Esophagus (tissue), 2 donors: ENCODE measurements around the gene ZNF146. TPM values are rescaled to one million over a fixed set of nuclear protein-coding genes. Genes with fewer than 3 reads are reported as not detected.
"Not testable (repeated sequence)": the region's sequence is repeated elsewhere in the genome, so short reads cannot be mapped to it uniquely, and the experiment has no call there.

ENCODE experiments used
- H3K27ac ChIP-seq, 2 donors: one replicate each; pipeline ENCODE4 v1.5.1; 2013; ENCODE audit warnings: low read depth in 2 of 2, mild to moderate bottlenecking in 2 of 2, inconsistent platforms in 1 of 2, low read length in 1 of 2, moderate library complexity in 1 of 2
- H3K27me3 ChIP-seq, 2 donors: one replicate each; pipeline ENCODE4 v1.6.1; 2013; ENCODE audit warnings: low read length in 2 of 2, control low read depth in 1 of 2, mild to moderate bottlenecking in 1 of 2; ENCODE audit not compliant: insufficient read depth in 2 of 2, control insufficient read depth in 1 of 2
- H3K36me3 ChIP-seq, 2 donors: one replicate each; pipeline ENCODE4 v1.6.1; 2013; ENCODE audit warnings: low read length in 1 of 2; ENCODE audit not compliant: control insufficient read depth in 2 of 2, insufficient read depth in 2 of 2
- H3K4me1 ChIP-seq, 2 donors: one replicate each; pipeline ENCODE4 v1.6.1; 2013; ENCODE audit warnings: low read length in 1 of 2; ENCODE audit not compliant: control insufficient read depth in 2 of 2, insufficient read depth in 2 of 2
- H3K4me3 ChIP-seq, 2 donors: one replicate each; pipeline ENCODE4 v1.5.1; 2013; ENCODE audit warnings: low read length in 2 of 2, mild to moderate bottlenecking in 2 of 2, low read depth in 1 of 2, moderate library complexity in 1 of 2
- H3K9me3 ChIP-seq, 2 donors: one replicate each; pipeline ENCODE4 v1.6.1; 2013; ENCODE audit warnings: mild to moderate bottlenecking in 2 of 2, low read depth in 1 of 2, low read length in 1 of 2, moderate library complexity in 1 of 2; ENCODE audit not compliant: control insufficient read depth in 2 of 2, insufficient read depth in 1 of 2
- WGBS, 2 donors: extraction: QIAGEN DNeasy Blood & Tissue Kit; methylation state at CpG; one replicate each; pipeline ENCODE4 v1.1.7; 2013; 5-methylcytosine and 5-hydroxymethylcytosine counted together
- polyA plus RNA-seq, 2 donors: library from polyadenylated mRNA; stranded (reverse); fragments of 200-250 nt; gene quantifications; one replicate each; pipeline ENCODE4 v1.2.3, GENCODE V29; 2013
- donor health status: healthy with polysubstance abuse.
- donor health status: Bipolar disorder and iron deficiency.

Gene ZNF146
- polyA plus RNA-seq, 2 donors: 13.4 to 22.2 TPM

DNA sequence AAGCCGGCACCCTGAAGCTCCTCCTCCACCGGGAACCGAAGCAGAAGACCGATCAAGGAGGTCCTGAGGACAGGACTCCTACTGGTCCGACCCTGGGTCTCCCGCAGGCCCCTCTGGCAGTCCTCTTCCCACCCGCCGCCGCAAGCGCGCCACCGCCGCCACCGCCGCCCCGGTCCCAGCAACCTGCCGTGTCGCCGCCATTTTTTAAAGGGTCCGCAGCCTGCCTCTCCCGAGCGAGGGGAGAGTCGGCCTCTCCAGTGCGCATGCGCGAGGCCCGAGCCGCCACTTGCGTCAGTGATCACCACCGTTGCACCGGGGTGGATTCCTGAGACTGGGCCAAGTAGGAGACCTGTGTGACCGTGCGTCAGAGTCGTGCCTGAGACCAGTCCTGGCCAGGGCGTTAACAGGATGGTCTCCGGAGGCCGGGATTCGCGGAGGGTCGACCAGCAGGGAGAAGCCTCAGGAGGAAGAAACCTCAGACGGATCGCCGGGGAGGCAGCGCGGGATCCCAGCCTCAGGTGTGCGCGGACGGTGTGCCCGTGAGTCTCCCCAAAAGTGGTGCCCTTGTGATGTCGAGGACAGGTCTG is 51.6 kb downstream of the ZNF146 start:
- no peaks in the 10 kb centered on the region for H3K27me3 ChIP-seq
- no peaks in the 10 kb centered on the region for H3K36me3 ChIP-seq
- H3K9me3 ChIP-seq: peaks cover 4 to 6% of the 10 kb centered on the region in 2 donors
- no peak overlapping the region for H3K27ac ChIP-seq
- WGBS, 2 donors: 82 to 83% methylated on average over 50 of the region's 50 CpGs
- no peaks in the 10 kb centered on the region for H3K4me1 ChIP-seq
- no peak overlapping the region for H3K4me3 ChIP-seq

DNA sequence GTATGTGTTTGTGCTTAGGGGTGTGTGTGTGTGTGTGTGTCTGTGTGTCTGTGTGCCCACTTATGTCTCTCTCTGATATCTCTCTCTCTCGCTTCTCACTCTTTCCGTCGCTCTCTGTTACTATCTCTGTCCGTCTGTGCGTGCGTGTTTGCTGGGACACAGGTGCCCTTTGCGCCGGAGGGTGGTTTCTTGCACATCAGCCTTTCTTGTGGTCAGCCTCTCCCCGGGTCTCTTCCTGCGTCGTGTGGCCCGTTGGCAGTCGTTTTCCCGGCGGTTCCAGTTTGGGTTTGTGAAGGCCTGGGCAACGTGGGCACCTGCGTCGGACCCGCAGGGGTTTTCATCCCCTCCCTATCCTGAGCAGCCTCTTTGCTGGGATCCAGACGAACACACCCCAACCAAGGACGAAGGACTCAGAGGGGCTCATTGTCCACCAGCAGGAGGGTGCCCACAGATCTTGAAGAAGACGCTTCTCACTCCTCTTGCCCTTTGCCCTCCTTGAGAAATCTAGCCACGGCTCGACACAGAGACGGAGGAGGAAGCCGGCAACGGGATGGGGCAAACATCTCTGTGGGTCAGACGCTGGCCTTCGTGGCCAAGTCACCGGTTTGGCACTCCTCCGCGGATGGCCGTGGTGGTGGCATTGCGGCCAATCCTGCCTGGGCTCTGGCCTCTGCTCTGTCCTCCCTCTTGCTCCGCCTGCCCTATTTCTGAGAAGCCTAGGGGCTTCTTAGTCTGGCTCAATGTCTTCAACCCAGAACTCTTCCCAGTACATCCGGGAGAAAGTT is 52.3 kb downstream of the ZNF146 start:
- Histone ChIP-seq H3K27ac (no peak overlapping the region), H3K9me3 (peaks cover 4 to 6% of the 10 kb centered on the region in 2 donors), H3K36me3 (no peaks in the 10 kb centered on the region), H3K4me3 (no peak overlapping the region), H3K4me1 (no peaks in the 10 kb centered on the region), H3K27me3 (no peaks in the 10 kb centered on the region)
- 96% methylated on average over 36 of the region's 36 CpGs for WGBS, 2 donors

DNA sequence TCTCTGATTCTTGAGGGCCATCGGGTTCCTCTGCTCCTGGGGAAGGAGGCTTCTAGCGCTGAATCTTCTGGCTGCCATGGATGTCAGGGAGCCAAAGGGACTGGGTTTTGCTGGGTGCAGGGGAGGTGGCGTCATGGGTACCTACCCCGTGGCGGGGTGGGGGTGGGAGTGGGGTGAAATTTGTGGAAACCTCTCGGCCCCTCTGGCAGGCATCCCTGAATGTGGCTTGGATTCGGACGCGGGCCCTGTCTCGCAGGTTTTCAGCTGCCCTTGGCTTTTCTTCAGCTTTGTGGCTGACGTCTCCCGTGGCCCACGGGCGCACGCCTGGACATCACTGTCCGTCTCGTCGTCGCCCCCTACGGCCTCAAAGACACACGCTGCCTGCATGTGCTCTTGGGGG is 53.2 kb downstream of the ZNF146 start:
- not testable (repeated sequence) for H3K27me3 ChIP-seq
- 90 to 94% methylated on average over 15 to 21 of the region's 21 CpGs for WGBS, 2 donors

DNA sequence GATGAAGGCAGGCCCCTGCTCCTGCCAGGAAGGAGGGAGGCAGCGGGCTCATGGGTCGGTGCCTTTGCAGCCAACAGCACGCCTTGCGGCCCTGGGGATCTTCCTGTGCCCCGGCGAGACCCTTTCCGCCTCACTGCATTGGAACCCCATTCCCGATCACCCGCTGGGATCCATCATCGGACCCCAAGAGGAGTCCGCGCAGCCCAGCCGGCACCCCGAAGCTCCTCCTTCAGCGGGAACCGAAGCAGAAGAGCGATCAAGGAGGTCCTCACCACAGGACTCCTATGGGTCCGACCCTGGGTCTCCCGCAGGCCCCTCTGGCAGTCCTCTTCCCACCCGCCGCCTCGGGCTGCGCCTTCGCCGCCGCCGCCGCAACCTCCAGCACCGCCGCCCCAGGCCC is 53.7 kb downstream of the ZNF146 start:
- WGBS, 2 donors: 89 to 95% methylated on average over 7 to 17 of the region's 30 CpGs
- not testable (repeated sequence) for H3K4me1 ChIP-seq

More for the DNA sequence above, 53.2 kb downstream of the ZNF146 start:
- not testable (repeated sequence) for H3K9me3 ChIP-seq, H3K4me3 ChIP-seq, H3K36me3 ChIP-seq, H3K4me1 ChIP-seq, H3K27ac ChIP-seq

DNA sequence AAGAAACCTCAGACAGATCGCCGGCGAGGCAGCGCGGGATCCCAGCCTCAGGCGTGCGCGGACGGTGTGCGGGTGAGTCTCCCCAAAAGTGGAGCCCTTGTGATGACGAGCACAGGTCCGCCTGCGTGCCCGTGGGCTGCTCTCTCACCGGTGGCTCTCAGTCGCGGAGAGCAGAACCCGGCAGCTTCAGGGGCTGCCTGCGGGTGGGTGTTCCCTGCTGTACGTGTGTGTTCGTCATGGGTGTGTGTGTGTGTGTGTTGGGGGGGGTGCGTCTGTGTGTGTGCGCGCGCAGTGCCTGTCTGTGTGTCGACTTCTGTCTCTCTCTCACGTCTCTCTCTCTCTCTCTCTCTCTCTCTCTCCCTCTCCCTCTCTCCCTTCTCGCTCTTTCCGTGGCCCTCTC is 54.4 kb downstream of the ZNF146 start:
- not testable (repeated sequence) for H3K27me3 ChIP-seq, H3K4me1 ChIP-seq, H3K9me3 ChIP-seq, H3K36me3 ChIP-seq, H3K27ac ChIP-seq, H3K4me3 ChIP-seq
- WGBS, 2 donors: 96 to 97% methylated on average over 4 to 6 of the region's 29 CpGs

More for the DNA sequence above, 53.7 kb downstream of the ZNF146 start:
- H3K27ac ChIP-seq, H3K36me3 ChIP-seq, H3K27me3 ChIP-seq, H3K4me3 ChIP-seq, H3K9me3 ChIP-seq: not testable (repeated sequence)

Other genes starting within 250 kb of the ZNF146 start
- gene SDHAF1, start 219.9 kb upstream of the ZNF146 start, polyA plus RNA-seq: 10 to 100 TPM in 1 of 2 donors, 1 to 10 TPM in 1; 8.6 to 18.0 TPM
- 1 to 10 TPM in 1 of 2 donors, under 1 TPM in 1; 0.87 to 2.7 TPM for gene SYNE4, start 206.3 kb upstream of the ZNF146 start, polyA plus RNA-seq
- 10 to 100 TPM; 15.9 to 19.2 TPM for gene ALKBH6, start 200.9 kb upstream of the ZNF146 start, polyA plus RNA-seq
- 1 to 10 TPM; 2.8 to 7.3 TPM for gene CLIP3, start 182.2 kb upstream of the ZNF146 start, polyA plus RNA-seq
- 1 to 10 TPM; 3.9 to 4.3 TPM for gene THAP8, start 160.8 kb upstream of the ZNF146 start, polyA plus RNA-seq
- 1 to 10 TPM; 2.1 to 2.7 TPM for gene WDR62, start 160.2 kb upstream of the ZNF146 start, polyA plus RNA-seq
- under 1 TPM in 1 of 2 donors, not detected in 1; 0.16 TPM for gene OVOL3, start 104.0 kb upstream of the ZNF146 start, polyA plus RNA-seq
- 10 to 100 TPM; 66.7 to 77.8 TPM for gene POLR2I, start 100.2 kb upstream of the ZNF146 start, polyA plus RNA-seq
- 100 to 1,000 TPM; 100 to 149 TPM for gene TBCB, start 99.6 kb upstream of the ZNF146 start, polyA plus RNA-seq
- 1,000 to 10,000 TPM in 1 of 2 donors, 100 to 1,000 TPM in 1; 919 to 1,019 TPM for gene CAPNS1, start 75.0 kb upstream of the ZNF146 start, polyA plus RNA-seq
- 10 to 100 TPM; 17.3 to 22.9 TPM for gene COX7A1, start 62.7 kb upstream of the ZNF146 start, polyA plus RNA-seq
- 1 to 10 TPM; 1.9 to 3.5 TPM for gene ZNF565, start 441 bp upstream of the ZNF146 start, polyA plus RNA-seq
- 1 to 10 TPM in 1 of 2 donors, under 1 TPM in 1; 0.71 to 1.6 TPM for gene ZFP14, start 164.1 kb downstream of the ZNF146 start, polyA plus RNA-seq
- under 1 TPM; 0.43 to 0.73 TPM for gene ZFP82, start 203.5 kb downstream of the ZNF146 start, polyA plus RNA-seq